HepG2 (cell line): Measurements from ENCODE around the gene ZNF653. TPM values are rescaled to one million over a fixed set of nuclear protein-coding genes. Genes with fewer than 3 reads are reported as not detected.
A peak's percentile ranks its signal among the peaks of the same experiment; 100 is the strongest.

Source experiments
- CBX1 ChIP-seq: IDR thresholded peaks from one replicate; pipeline ENCODE4 v1.6.1; 2016; ENCODE audit warnings: antibody characterized with exemption, low read depth
- KLF13 ChIP-seq: sonication (generic); formaldehyde crosslinking; IDR thresholded peaks from 2 replicates; pipeline ENCODE4 v1.4.0; 2020; ENCODE audit warnings: mild to moderate bottlenecking, missing genetic modification reagents
- NFRKB ChIP-seq: fragments of 450-650 bp; IDR thresholded peaks from 2 replicates; pipeline ENCODE4 v1.6.1; 2017
- PCBP2 ChIP-seq: fragments of 200-400 bp; formaldehyde crosslinking; optimal IDR thresholded peaks from 2 replicates; pipeline ENCODE3; 2018; ENCODE audit warnings: low read length, low read depth; ENCODE audit not compliant: poor library complexity, severe bottlenecking
- RNF219 ChIP-seq: sonication (generic); formaldehyde crosslinking; IDR thresholded peaks from 2 replicates; pipeline ENCODE4 v1.5.0; 2020; ENCODE audit warnings: mild to moderate bottlenecking, missing genetic modification reagents
- SKI ChIP-seq: fragments of 450-650 bp; IDR thresholded peaks from one replicate; pipeline ENCODE4 v1.6.1; 2018; ENCODE audit warnings: mild to moderate bottlenecking; ENCODE audit not compliant: partially characterized antibody
- SMARCC2 ChIP-seq: fragments of 450-650 bp; IDR thresholded peaks from 2 replicates; pipeline ENCODE4 v1.6.1; 2017; ENCODE audit warnings: antibody characterized with exemption, mild to moderate bottlenecking
- TBX2 ChIP-seq: sonication (generic); formaldehyde crosslinking; IDR thresholded peaks from 2 replicates; pipeline ENCODE4 v1.5.0; 2020; ENCODE audit warnings: missing genetic modification reagents, mild to moderate bottlenecking, borderline replicate concordance
- THAP8 ChIP-seq: sonication (generic); formaldehyde crosslinking; IDR thresholded peaks from 2 replicates; pipeline ENCODE4 v1.5.1; 2020; ENCODE audit warnings: missing genetic modification reagents, mild to moderate bottlenecking, borderline replicate concordance
- ZFX ChIP-seq: sonication (generic); formaldehyde crosslinking; IDR thresholded peaks from 2 replicates; pipeline ENCODE4 v1.4.0; 2020; ENCODE audit warnings: mild to moderate bottlenecking, low read depth, missing genetic modification reagents, moderate library complexity
- ZNF468 ChIP-seq: sonication (generic); formaldehyde crosslinking; IDR thresholded peaks from 2 replicates; pipeline ENCODE4 v1.8.0; 2022; ENCODE audit warnings: mild to moderate bottlenecking, moderate library complexity, missing genetic modification reagents
- ZSCAN12 ChIP-seq: sonication (generic); formaldehyde crosslinking; IDR thresholded peaks from 2 replicates; pipeline ENCODE4 v1.9.0; 2021; ENCODE audit warnings: mild to moderate bottlenecking, missing genetic modification reagents
- polyA plus RNA-seq, 8 experiments: library from polyadenylated mRNA; depleted of rRNA in 3 of 8; stranded (reverse) in 7 of 8; unstranded in 1 of 8; fragments of >200 nt; fragmentation: Illumina TruSeq in 4 of 8; extraction: Trizol in 4 of 8; gene quantifications; 2 replicates each; pipeline versions ENCODE4 v1.2.1 to v1.2.3, GENCODE V29; 2011 to 2016; ENCODE audit warnings: low read depth in 4 of 8, missing spikeins in 1 of 8, mixed read lengths in 1 of 8; ENCODE audit not compliant: insufficient read depth in 1 of 8
- total RNA-seq, 5 experiments: library from RNA; depleted of rRNA; stranded (reverse); fragments of >200 nt; fragmentation: Illumina TruSeq; extraction: Trizol; gene quantifications; 2 replicates each; pipeline ENCODE4 v1.2.3, GENCODE V29; 2016; ENCODE audit warnings: low read depth in 1 of 5
- TF ChIP-seq, protein P1 (sequence below): sonication (generic); formaldehyde crosslinking; IDR thresholded peaks from 2 replicates; pipeline ENCODE4 v1.5.0; 2020; ENCODE audit warnings: mild to moderate bottlenecking, missing genetic modification reagents
- TF ChIP-seq, protein P2 (sequence below): sonication (generic); formaldehyde crosslinking; IDR thresholded peaks from 2 replicates; pipeline ENCODE4 v1.4.0; 2020; ENCODE audit warnings: missing genetic modification reagents
- TF ChIP-seq, protein P3 (sequence below): IDR thresholded peaks from 2 replicates; pipeline ENCODE4 v1.6.1; 2012; ENCODE audit warnings: inconsistent platforms
- TF ChIP-seq, protein P4 (sequence below): IDR thresholded peaks from 2 replicates; pipeline ENCODE4 v1.6.1; 2016; ENCODE audit warnings: missing genetic modification reagents, missing compliant biosample characterization

The ZNF653 gene
- total and polyA plus RNA-seq, 2 of the 13 experiments (the other 11 are each of a cell fraction or from before 2014, with no cell fraction given) = 4.7 to 7.1 TPM

GRCh38 chr19:11535792-11536595, 30.4 kb upstream of the ZNF653 start (continued):
- TF ChIP-seq RNF219 (CRISPR knock-in tag) (no peak), CBX1 (peak; percentile 35), SKI (peak; percentile 17), THAP8 (no peak), ZNF468 (CRISPR knock-in tag) (no peak), ZFX (CRISPR knock-in tag) (no peak), NFRKB (no peak), PCBP2 (no peak), ZSCAN12 (CRISPR knock-in tag) (peak; percentile 54; the same call in 1 of the 2 replicates), KLF13 (CRISPR knock-in tag) (no peak), TBX2 (CRISPR knock-in tag) (no peak), SMARCC2 (0 out of 2 replicates have a peak, but pooled peaks have one; percentile 24)
- TF ChIP-seq, protein P1, sequence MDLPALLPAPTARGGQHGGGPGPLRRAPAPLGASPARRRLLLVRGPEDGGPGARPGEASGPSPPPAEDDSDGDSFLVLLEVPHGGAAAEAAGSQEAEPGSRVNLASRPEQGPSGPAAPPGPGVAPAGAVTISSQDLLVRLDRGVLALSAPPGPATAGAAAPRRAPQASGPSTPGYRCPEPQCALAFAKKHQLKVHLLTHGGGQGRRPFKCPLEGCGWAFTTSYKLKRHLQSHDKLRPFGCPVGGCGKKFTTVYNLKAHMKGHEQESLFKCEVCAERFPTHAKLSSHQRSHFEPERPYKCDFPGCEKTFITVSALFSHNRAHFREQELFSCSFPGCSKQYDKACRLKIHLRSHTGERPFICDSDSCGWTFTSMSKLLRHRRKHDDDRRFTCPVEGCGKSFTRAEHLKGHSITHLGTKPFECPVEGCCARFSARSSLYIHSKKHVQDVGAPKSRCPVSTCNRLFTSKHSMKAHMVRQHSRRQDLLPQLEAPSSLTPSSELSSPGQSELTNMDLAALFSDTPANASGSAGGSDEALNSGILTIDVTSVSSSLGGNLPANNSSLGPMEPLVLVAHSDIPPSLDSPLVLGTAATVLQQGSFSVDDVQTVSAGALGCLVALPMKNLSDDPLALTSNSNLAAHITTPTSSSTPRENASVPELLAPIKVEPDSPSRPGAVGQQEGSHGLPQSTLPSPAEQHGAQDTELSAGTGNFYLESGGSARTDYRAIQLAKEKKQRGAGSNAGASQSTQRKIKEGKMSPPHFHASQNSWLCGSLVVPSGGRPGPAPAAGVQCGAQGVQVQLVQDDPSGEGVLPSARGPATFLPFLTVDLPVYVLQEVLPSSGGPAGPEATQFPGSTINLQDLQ = no peak
- TF ChIP-seq, protein P2, sequence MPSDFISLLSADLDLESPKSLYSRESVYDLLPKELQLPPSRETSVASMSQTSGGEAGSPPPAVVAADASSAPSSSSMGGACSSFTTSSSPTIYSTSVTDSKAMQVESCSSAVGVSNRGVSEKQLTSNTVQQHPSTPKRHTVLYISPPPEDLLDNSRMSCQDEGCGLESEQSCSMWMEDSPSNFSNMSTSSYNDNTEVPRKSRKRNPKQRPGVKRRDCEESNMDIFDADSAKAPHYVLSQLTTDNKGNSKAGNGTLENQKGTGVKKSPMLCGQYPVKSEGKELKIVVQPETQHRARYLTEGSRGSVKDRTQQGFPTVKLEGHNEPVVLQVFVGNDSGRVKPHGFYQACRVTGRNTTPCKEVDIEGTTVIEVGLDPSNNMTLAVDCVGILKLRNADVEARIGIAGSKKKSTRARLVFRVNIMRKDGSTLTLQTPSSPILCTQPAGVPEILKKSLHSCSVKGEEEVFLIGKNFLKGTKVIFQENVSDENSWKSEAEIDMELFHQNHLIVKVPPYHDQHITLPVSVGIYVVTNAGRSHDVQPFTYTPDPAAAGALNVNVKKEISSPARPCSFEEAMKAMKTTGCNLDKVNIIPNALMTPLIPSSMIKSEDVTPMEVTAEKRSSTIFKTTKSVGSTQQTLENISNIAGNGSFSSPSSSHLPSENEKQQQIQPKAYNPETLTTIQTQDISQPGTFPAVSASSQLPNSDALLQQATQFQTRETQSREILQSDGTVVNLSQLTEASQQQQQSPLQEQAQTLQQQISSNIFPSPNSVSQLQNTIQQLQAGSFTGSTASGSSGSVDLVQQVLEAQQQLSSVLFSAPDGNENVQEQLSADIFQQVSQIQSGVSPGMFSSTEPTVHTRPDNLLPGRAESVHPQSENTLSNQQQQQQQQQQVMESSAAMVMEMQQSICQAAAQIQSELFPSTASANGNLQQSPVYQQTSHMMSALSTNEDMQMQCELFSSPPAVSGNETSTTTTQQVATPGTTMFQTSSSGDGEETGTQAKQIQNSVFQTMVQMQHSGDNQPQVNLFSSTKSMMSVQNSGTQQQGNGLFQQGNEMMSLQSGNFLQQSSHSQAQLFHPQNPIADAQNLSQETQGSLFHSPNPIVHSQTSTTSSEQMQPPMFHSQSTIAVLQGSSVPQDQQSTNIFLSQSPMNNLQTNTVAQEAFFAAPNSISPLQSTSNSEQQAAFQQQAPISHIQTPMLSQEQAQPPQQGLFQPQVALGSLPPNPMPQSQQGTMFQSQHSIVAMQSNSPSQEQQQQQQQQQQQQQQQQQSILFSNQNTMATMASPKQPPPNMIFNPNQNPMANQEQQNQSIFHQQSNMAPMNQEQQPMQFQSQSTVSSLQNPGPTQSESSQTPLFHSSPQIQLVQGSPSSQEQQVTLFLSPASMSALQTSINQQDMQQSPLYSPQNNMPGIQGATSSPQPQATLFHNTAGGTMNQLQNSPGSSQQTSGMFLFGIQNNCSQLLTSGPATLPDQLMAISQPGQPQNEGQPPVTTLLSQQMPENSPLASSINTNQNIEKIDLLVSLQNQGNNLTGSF (CRISPR knock-in tag) = 0 out of 2 replicates have a peak, but pooled peaks have one; percentile 13
- TF ChIP-seq, protein P3, sequence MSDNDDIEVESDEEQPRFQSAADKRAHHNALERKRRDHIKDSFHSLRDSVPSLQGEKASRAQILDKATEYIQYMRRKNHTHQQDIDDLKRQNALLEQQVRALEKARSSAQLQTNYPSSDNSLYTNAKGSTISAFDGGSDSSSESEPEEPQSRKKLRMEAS = peak; percentile 13; the same call in 1 of the 2 replicates
- TF ChIP-seq, protein P4, sequence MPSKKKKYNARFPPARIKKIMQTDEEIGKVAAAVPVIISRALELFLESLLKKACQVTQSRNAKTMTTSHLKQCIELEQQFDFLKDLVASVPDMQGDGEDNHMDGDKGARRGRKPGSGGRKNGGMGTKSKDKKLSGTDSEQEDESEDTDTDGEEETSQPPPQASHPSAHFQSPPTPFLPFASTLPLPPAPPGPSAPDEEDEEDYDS (CRISPR knock-in tag) = peak; percentile 61; the same call in 1 of the 2 replicates
